GM06990 (cell line): ENCODE data around the gene PPP6R3.

Experiments used
- DNase-seq: peaks from one replicate; pipeline ENCODE4 v3.0.0-alpha.2; 2011; ENCODE audit not compliant: insufficient read length; ENCODE audit errors: extremely low read depth
- H3K27me3 ChIP-seq: replicated peaks from 2 replicates; pipeline ENCODE4 v1.6.0; 2011; ENCODE audit warnings: low read length; ENCODE audit not compliant: control insufficient read depth, insufficient read depth
- H3K36me3 ChIP-seq: 2 replicates; pipeline ENCODE4 v1.5.1; 2011; ENCODE audit warnings: low read length; ENCODE audit not compliant: control insufficient read depth, insufficient read depth
- H3K4me3 ChIP-seq: replicated peaks from 2 replicates; pipeline ENCODE4 v1.5.1; 2011; ENCODE audit warnings: low read depth, mild to moderate bottlenecking, control low read depth, low read length
- CTCF ChIP-seq: IDR thresholded peaks from 2 replicates; pipeline ENCODE4 v1.5.1; 2011; ENCODE audit warnings: low read length, control low read depth, mild to moderate bottlenecking, inconsistent platforms; ENCODE audit not compliant: insufficient read depth, poor library complexity, severe bottlenecking

Gene PPP6R3

GRCh38 chr11:68495872-68496271, 35.3 kb downstream of the PPP6R3 start:
- Histone ChIP-seq H3K27me3 (no peaks in the 10 kb centered on the region), H3K36me3 (no peaks in the 10 kb centered on the region), H3K4me3 (no peak overlapping the region)
- no peak for DNase-seq
- no peak for TF ChIP-seq CTCF

GRCh38 chr11:68497761-68498160, 37.2 kb downstream of the PPP6R3 start:
- Histone ChIP-seq H3K36me3 (no peaks in the 10 kb centered on the region), H3K27me3 (no peaks in the 10 kb centered on the region), H3K4me3 (no peak overlapping the region)
- no peak for DNase-seq
- no peak for TF ChIP-seq CTCF

GRCh38 chr11:68498321-68498720, 37.8 kb downstream of the PPP6R3 start:
- H3K27me3 ChIP-seq: no peaks in the 10 kb centered on the region
- no peaks in the 10 kb centered on the region for H3K36me3 ChIP-seq
- DNase-seq: no peak
- no peak overlapping the region for H3K4me3 ChIP-seq
- no peak for TF ChIP-seq CTCF

- Histone ChIP-seq H3K36me3 (no peaks in the 10 kb centered on the region; the same call in 1 of the 2 replicates), H3K4me3 (peak overlapping the region; percentile 10), H3K27me3 (no peaks in the 10 kb centered on the region)
- no peak for TF ChIP-seq CTCF
- DNase-seq: peak; percentile 22
These were observed 38.6 kb downstream of the PPP6R3 start for GRCh38 chr11:68498903-68499883.

- H3K36me3 ChIP-seq: no peaks in the 10 kb centered on the region; the same call in 1 of the 2 replicates
- no peak for DNase-seq
- TF ChIP-seq CTCF: no peak
These were observed 39.7 kb downstream of the PPP6R3 start for GRCh38 chr11:68500206-68500605.

GRCh38 chr11:68501813-68502212, 41.3 kb downstream of the PPP6R3 start:
- Histone ChIP-seq H3K4me3 (no peak overlapping the region), H3K27me3 (no peaks in the 10 kb centered on the region), H3K36me3 (no peaks in the 10 kb centered on the region; the same call in 1 of the 2 replicates)
- TF ChIP-seq CTCF: no peak
- no peak for DNase-seq

More at GRCh38 chr11:68500206-68500605, 39.7 kb downstream of the PPP6R3 start:
- Histone ChIP-seq H3K4me3 (no peak overlapping the region), H3K27me3 (no peaks in the 10 kb centered on the region)
